ENCODE data around the gene SOBP.
"Not testable (repeated sequence)": the region's sequence is repeated elsewhere in the genome, so short reads cannot be mapped to it uniquely, and the experiment has no call there.

The SOBP gene, protein sequence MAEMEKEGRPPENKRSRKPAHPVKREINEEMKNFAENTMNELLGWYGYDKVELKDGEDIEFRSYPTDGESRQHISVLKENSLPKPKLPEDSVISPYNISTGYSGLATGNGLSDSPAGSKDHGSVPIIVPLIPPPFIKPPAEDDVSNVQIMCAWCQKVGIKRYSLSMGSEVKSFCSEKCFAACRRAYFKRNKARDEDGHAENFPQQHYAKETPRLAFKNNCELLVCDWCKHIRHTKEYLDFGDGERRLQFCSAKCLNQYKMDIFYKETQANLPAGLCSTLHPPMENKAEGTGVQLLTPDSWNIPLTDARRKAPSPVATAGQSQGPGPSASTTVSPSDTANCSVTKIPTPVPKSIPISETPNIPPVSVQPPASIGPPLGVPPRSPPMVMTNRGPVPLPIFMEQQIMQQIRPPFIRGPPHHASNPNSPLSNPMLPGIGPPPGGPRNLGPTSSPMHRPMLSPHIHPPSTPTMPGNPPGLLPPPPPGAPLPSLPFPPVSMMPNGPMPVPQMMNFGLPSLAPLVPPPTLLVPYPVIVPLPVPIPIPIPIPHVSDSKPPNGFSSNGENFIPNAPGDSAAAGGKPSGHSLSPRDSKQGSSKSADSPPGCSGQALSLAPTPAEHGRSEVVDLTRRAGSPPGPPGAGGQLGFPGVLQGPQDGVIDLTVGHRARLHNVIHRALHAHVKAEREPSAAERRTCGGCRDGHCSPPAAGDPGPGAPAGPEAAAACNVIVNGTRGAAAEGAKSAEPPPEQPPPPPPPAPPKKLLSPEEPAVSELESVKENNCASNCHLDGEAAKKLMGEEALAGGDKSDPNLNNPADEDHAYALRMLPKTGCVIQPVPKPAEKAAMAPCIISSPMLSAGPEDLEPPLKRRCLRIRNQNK

DNA sequence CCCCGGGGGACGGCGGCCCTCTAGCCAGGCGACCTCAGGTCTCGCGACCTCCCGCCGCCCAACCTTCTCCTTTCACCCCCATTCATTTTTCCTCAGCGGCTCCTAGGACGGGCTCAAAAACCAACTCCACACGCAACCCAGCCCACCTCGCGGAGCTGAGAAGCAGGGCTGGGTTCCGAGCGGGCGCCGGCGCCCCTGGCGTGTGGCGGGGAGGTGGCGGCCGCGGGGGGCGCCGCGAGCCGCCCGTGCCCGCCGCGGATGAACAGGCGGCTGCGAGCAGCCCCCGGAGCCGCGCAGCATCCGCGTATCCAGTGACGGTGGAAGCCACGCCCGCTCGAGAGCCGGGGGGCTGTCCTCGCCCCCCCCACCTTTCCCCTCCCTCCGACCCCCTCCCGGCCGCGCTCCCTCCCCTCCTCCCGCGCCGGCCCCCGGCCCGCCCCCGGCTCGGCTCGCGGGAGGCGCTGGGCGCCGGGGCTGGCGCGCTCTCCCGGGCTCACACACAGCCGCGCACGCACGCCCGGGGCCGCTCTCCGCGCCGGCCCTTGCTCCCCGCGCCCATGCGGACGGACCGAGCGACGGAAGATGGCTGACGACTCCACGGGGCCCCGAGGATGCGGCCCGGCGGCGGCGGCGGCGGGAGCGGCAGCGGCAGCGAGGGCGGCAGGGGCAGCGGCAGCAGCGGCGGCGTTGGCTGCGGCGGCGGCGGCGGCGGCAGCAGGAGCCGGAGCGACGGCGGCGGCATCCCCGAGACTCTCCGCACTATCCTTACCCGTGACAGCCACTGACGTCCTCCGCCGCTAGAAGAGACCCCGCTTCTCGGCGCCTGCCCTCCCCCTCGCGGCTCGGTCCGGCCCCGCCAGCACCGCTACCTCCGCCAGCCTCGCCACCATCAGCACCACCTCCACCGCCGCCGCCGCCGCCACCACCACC lies at the start of gene SOBP:
Gene SOBP, plus strand, starts transcription at position 482 of the 930 bp plus-strand sequence. CDS start 500 bp downstream, outside the sequence.
- in situ Hi-C loops (cut with HindIII; ENCODE audit: low sequenced_read_pairs): no loop called here

DNA sequence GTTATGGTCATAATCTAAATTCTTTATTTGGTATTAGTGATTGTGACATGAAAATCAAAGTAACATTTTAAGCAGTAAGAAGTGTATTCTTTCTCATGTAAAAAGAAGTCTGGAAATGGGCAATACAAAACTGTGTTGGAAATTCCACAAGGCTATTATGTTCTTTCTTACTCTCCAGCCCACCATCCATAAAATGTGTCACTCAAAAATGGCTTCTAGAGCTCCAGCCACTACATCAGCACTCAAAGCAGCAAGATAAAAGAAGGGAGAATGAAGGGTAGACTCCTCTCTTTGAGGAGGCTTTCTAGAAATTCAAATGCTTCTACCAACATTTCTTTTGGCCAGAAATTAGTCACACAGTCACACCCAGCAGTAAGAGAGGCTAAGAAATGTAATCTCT lies 49.0 kb upstream of the SOBP start:
- in situ Hi-C loops (cut with HindIII; ENCODE audit: low sequenced_read_pairs): no loop called here

- in situ Hi-C loops (cut with HindIII; ENCODE audit: low sequenced_read_pairs): no loop called here
Observed at GRCh38 chr6:107441682-107442081, 48.2 kb upstream of the SOBP start.

- in situ Hi-C loops (cut with HindIII; ENCODE audit: low sequenced_read_pairs): no loop called here
Observed at GRCh38 chr6:107442938-107443607, 46.8 kb upstream of the SOBP start.

DNA sequence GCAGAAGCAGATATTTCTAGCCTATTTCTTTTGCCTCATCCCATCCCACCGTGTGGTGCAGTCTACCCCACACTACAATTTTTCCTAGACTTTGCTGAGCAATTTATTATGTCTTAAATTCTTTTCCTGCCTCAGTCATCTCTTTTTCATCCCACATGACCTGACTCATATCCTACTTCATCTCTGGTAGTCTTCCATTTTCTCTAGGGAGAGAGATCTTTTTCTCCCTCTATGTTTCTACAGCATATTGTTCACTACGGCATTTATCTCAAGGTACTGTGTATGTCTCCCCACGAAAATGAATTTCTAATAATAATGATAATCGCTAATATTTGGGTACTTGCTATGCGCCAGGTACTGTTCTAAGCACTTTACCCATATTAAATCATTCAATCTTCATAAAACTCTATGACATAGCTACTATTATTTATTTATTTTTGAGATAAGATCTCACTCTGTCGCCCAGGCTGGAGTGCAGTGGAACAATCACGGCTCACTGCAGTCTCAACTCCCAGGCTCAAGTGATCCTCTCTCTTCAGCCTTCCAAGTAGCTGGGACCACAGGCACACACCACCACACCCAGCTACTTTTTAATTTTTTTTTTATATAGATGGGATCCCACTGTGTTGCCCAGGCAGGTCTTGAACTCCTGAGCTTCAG lies 46.2 kb upstream of the SOBP start:
- in situ Hi-C loops (cut with HindIII; ENCODE audit: low sequenced_read_pairs): no loop called here

DNA sequence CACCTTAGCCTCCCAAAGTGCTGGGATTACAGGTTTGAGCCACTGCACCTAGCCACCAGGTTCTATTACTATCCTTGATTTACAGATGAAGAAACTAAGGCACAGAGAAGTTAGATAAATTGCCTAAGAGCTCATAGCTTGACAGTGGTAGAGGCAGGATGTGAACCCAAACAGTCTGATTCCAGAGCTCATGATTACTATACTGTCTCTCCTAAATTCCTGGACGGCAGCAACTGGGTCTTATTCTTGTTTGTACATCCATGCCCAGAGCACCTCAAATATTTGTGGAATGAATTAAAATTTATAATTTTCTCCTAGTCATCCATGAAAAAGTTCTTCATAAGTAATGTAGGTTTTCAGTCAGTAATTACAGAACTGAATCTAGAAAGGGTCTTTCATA lies 45.6 kb upstream of the SOBP start:
- in situ Hi-C loops (cut with HindIII; ENCODE audit: low sequenced_read_pairs): no loop called here

DNA sequence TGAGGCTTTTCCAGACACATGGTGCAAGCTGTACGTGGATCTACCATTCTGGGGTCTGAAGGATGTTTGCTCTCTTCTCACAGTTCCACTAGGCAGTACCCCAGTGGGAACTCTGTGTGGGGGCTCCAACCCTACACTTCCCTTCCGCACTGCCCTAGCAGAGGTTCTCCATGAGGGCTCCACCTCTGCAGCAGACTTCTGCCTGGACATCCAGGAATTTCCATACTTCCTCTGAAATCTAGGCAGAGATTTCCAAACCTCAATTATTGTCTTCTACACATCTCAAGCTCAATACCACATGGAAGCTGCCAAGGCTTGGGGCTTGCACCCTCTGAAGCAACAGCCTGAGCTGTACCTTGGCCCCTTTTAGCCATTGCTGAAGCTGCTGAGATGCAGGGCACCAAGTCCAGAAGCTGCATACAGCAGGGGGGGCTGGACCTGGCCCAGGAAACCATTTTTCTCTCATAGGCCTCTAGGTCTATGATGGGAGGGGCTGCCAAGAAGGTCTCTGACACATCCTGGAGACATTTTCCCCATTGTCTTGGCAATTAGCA lies 42.2 kb upstream of the SOBP start:
- in situ Hi-C loops (cut with HindIII; ENCODE audit: low sequenced_read_pairs): no loop called here

- in situ Hi-C loops (cut with HindIII; ENCODE audit: low sequenced_read_pairs): no loop called here
Observed at GRCh38 chr6:107448776-107449175, 41.1 kb upstream of the SOBP start.

DNA sequence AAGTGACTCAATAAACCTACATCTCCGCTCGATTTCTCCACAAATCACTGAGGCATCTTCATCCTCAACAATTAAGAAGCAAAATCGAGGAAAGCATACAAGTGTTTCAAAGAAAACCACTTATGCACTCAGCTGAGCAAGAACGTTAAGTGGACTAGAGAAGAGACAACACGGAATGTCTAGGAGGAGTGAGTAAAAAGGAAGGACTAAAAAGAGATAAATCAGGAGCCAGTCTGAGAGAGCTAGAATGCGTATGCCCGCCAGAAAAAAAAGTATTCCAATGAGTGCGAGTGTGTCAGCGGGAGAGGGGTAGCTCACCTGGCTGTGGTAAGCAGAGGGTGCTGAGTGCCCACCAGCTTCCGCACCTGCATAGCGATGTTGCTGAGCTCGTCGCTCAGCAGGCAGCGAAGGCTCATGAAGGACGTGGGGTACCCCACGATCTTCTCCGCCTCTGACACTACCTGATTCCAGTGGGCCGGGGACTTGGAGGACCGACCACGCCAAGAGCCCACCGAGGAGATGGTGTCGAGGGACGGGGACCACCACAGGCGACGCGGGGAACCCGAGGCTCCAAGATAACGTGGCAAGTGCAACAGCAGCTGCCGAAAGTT lies 31.1 kb upstream of the SOBP start:
- in situ Hi-C loops (cut with HindIII; ENCODE audit: low sequenced_read_pairs): no loop called here

- in situ Hi-C loops (cut with HindIII; ENCODE audit: low sequenced_read_pairs): no loop called here
Observed at GRCh38 chr6:107459283-107460082, 30.4 kb upstream of the SOBP start, which contains the start of gene PDSS2. Gene PDSS2, minus strand, starts transcription at chr6:107459564. Its CDS starts 279 bp downstream, at chr6:107459285.

DNA sequence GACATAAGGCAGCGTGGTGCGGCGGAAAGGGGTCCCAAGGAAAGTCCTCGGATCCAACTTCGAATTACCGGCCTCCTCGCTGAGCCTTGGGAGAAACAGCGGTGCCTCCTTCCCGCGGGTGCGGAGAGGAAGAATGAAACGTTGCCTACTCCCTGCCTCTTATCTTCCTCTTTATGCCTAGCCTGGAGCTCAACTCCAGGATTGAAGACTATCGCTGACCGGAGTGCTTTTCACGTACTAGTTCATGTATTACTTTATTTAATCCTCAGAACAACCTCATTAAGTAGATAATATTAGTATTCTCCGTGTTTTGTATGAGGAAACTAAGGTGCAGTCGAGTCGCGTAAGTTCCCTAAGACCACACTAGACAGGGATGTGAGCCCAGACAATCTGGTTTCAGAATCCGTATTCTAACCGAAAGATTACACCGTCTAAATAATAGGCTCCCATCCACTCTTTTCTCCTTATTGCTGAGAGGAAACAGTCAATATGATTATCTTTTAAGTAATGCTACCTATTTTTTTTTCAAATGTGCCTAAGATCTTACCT lies 29.8 kb upstream of the SOBP start:
- in situ Hi-C loops (cut with HindIII; ENCODE audit: low sequenced_read_pairs): no loop called here

GRCh38 chr6:107466062-107466461 lies 23.9 kb upstream of the SOBP start:
- in situ Hi-C loops (cut with HindIII; ENCODE audit: low sequenced_read_pairs): no loop called here

DNA sequence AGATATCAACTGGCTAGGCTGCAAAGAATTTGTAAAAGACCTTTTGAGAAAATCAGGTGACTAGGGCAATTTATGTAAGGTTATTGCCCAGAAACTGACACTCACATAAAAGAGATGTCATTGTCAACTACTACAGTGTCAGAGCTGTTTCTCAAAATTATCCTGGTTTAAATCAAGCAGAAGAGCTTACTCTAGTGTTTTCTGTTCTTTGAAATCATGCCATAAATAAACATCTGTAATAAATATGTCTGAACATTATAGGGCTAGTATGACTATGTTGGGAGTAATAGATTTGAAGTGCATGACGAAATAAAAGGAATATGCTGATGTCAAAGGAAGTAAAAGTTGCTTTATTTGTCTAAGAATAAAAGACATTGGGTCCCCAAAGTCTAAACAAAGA lies 19.6 kb upstream of the SOBP start:
- in situ Hi-C loops (cut with HindIII; ENCODE audit: low sequenced_read_pairs): no loop called here

GRCh38 chr6:107473660-107474059 lies 16.3 kb upstream of the SOBP start:
- in situ Hi-C loops (cut with HindIII; ENCODE audit: low sequenced_read_pairs): no loop called here

DNA sequence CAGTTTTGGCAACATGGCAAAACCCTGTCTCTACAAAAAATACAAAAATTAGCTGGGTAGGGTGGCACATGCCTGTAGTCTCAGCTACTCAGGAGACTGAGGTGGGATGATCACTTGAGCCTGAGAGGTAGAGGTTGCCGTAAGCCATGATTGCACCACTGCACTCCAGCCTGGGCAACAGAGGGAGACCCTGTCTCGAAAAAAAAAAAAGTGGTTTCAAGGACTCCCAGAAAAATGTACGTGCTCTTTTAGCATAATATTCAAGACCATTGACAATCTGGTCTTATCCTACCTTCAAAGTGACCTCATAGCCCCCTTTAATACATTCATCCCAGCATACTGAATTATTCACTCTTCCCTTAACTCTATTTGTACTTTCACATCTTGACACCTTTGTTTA lies 14.6 kb upstream of the SOBP start:
- in situ Hi-C loops (cut with HindIII; ENCODE audit: low sequenced_read_pairs): not testable (repeated sequence)

DNA sequence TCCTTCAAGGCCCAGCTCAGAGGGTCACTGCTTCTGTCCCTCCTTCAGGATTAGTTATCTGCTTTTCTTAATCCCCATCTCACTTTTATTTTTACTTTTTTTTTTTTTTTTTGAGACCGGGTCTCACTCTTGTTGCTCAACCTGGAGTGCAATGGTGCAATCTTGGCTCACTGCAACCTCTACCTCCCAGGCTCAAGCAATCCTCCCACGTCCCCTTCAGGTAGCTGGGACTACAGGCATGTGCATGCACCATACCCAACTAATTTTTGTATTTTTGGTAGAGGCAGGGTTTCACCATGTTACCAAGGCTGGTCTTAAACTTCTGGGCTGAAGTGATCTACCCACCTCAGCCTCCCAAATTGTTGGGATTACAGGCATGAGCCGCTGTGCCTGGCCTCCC lies 14.1 kb upstream of the SOBP start:
- in situ Hi-C loops (cut with HindIII; ENCODE audit: low sequenced_read_pairs): not testable (repeated sequence)

DNA sequence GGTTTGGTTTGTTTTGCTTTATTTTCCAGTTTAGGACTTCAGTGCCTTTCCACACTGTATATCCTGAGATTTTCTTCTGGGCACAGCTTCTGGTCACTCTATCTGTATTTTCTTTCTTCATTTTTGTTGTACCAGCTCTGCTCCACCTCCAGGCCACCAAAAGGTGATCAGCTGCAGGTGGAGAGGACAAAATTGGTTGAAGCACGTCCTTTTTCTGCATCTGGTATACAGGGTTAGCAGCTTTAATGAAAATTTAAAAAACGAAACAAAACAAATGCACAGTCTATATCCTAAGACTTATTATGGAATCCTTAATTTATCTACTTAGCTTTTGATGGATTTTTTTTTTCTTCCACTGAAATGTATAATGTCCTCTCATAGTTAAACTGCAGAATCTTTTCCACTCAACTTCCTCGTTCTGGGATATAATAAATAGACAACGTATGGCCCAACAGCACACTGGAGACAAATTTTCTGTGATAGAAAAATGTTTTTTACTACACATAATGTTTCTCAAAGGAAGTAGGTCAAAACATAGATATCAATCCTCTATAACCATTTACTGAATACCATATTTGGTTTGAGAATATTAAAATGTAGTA lies 10.7 kb upstream of the SOBP start:
- in situ Hi-C loops (cut with HindIII; ENCODE audit: low sequenced_read_pairs): no loop called here

Measured in DLD1 (cell line).